Ishikawa (cell line): ENCODE data around the gene DPPA5.

Experiments
- EP300 ChIP-seq: IDR thresholded peaks from 2 replicates; pipeline ENCODE4 v1.6.1; 2012; ENCODE audit warnings: borderline replicate concordance
- RAD21 ChIP-seq: IDR thresholded peaks from 2 replicates; pipeline ENCODE4 v1.6.1; 2012; ENCODE audit warnings: low read depth
- TF ChIP-seq, protein P1 (sequence below): IDR thresholded peaks from 2 replicates; pipeline ENCODE4 v1.6.1; 2012
- TF ChIP-seq, protein P2 (sequence below): IDR thresholded peaks from 2 replicates; pipeline ENCODE4 v1.6.1; 2012; ENCODE audit warnings: low read depth, mild to moderate bottlenecking

DNA sequence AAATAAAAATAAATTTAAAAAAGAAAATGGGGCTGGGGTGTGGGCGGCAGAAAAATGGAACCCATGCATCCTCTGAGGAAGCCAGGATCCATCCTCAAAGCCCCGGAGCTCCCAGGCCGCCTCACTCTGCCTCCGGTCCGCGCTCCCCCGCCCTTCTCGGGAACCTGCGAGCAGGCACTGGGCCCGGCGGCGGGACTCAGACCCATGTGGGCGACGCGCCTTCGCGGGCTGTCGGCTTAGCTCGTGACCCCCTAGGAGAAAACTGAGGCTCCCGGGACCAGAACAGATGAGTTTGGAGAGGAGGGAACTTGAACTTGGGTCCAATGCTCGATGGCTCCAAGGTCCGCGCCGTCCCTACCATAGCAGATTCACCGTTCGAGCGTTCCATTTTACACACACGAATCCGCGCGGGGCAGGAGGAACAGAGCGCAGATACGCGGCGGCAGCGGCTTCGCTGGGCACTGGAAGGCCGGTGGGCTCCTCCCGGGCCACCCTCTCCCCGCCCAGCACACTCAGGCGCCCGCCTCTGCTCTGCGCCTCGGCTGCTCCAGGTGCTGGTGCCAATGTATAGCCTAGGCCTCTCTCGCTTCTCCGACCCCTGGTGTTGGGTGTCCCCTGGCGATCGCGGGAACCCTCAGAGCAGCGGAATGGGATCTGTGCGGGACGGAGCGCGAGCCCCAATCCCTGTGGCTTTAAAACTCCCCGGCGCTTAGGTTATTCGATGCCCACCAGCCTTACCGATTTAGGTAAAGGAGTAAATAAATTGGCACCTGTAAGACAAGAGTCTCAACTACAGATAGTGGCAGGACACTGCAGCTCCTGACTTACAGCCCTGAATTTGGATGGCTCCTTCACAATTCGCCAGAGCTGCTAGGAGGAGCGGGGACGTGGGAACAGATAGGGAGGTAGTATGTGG is 39.2 kb downstream of the DPPA5 start:
- TF ChIP-seq RAD21 (no peak), EP300 (no peak)
- TF ChIP-seq, protein P1, sequence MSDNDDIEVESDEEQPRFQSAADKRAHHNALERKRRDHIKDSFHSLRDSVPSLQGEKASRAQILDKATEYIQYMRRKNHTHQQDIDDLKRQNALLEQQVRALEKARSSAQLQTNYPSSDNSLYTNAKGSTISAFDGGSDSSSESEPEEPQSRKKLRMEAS = no peak
- TF ChIP-seq, protein P2, sequence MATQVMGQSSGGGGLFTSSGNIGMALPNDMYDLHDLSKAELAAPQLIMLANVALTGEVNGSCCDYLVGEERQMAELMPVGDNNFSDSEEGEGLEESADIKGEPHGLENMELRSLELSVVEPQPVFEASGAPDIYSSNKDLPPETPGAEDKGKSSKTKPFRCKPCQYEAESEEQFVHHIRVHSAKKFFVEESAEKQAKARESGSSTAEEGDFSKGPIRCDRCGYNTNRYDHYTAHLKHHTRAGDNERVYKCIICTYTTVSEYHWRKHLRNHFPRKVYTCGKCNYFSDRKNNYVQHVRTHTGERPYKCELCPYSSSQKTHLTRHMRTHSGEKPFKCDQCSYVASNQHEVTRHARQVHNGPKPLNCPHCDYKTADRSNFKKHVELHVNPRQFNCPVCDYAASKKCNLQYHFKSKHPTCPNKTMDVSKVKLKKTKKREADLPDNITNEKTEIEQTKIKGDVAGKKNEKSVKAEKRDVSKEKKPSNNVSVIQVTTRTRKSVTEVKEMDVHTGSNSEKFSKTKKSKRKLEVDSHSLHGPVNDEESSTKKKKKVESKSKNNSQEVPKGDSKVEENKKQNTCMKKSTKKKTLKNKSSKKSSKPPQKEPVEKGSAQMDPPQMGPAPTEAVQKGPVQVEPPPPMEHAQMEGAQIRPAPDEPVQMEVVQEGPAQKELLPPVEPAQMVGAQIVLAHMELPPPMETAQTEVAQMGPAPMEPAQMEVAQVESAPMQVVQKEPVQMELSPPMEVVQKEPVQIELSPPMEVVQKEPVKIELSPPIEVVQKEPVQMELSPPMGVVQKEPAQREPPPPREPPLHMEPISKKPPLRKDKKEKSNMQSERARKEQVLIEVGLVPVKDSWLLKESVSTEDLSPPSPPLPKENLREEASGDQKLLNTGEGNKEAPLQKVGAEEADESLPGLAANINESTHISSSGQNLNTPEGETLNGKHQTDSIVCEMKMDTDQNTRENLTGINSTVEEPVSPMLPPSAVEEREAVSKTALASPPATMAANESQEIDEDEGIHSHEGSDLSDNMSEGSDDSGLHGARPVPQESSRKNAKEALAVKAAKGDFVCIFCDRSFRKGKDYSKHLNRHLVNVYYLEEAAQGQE = no peak
